Smooth muscle cell of the coronary artery (primary cell): Measurements from ENCODE around the gene NOL11. TPM values are rescaled to one million over a fixed set of nuclear protein-coding genes. Genes with fewer than 3 reads are reported as not detected.

Source experiments
- total RNA-seq: library from RNA; depleted of rRNA; stranded (reverse); fragments of >200 nt; gene quantifications from 2 replicates; pipeline ENCODE4 v1.2.3, GENCODE V29; 2014; ENCODE audit warnings: low replicate concordance

NOL11 gene
- 20.5 and 24.8 TPM in 2 replicates for total RNA-seq

DNA sequence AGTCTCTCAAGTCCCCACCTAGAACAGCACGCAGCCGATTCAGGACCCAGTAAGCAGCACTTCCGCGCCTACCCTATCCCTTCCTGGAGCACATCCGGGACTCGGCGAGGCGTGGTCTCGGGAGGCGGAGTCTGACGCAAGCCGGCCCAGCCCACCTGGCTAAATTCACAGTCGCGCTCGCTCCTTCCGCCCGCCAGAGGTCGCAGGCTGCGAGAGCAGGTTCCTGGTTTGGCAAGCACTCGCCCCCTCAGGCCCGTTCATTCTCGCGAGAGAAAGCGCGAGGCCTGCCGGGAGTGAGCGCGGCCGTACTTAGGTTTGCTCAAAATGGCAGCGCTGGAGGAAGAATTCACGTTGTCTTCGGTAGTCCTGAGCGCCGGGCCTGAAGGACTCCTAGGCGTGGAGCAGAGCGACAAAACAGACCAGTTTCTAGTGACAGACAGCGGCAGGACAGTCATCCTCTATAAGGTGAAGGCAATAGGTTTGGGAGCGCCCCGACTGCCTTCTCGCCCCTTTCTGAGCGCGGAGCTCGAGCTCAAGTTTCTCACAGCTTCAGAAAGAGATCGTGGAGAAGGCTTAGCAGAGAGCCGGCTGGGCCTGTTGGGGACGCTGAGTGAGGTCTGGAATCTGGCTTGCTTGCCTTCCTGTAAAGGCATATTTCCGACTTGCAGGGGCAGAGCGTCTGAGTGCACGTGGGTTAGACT, at the start of gene NOL11:
TSS of gene NOL11 (plus strand) at position 313 of the 701 bp plus-strand sequence. CDS start at position 325, 12 bp downstream.

Other genes starting within 250 kb of the NOL11 start
- 21.8 and 40.8 TPM in 2 replicates for gene BPTF, start 107.6 kb downstream of the NOL11 start, total RNA-seq